Posterior vena cava (tissue), 2 donors: ENCODE measurements around the gene GALNT11. TPM values are rescaled to one million over a fixed set of nuclear protein-coding genes. Genes with fewer than 3 reads are reported as not detected.

Experiments
- DNase-seq: peaks from one replicate; pipeline ENCODE4 v3.0.0-alpha.2; 2020; ENCODE audit warnings: low spot score
- intact Hi-C, 2 donors: fragments of 100-400 bp; cut with DNase I; formaldehyde crosslinking; loops; one replicate each; pipeline versions ENCODE4 v1.14.1 to v1.14.2; 2022 to 2023
- total RNA-seq, 2 donors: library from RNA; stranded (reverse); fragmentation: NEBNext Ultra II Directional; extraction: Animal tissue kit (Norgen Biotek cat#: 25700); gene quantifications; one replicate each; pipeline ENCODE4 v1.2.1, GENCODE V29; 2021
- donor health status: DM: yes; HTN: yes; CAD: no.
- donor health status: DM: yes; HTN: yes; CAD: no.

The GALNT11 gene
- total RNA-seq, 2 donors from 2014 or later: 27.4 to 35.8 TPM

GRCh38 chr7:152133804-152134203 lies 108.3 kb downstream of the GALNT11 start:
- intact Hi-C loops: no loop called here
- no peak for DNase-seq

- intact Hi-C loops: no loop called here
- DNase-seq: no peak
Measured at GRCh38 chr7:152136686-152137085, 111.2 kb downstream of the GALNT11 start.

- intact Hi-C loops: no loop called here
- DNase-seq: no peak
Measured at GRCh38 chr7:152137476-152138025, 112.1 kb downstream of the GALNT11 start.

- DNase-seq: no peak
- intact Hi-C loops: no loop called here
Measured at GRCh38 chr7:152140067-152140466, 114.6 kb downstream of the GALNT11 start.

DNA sequence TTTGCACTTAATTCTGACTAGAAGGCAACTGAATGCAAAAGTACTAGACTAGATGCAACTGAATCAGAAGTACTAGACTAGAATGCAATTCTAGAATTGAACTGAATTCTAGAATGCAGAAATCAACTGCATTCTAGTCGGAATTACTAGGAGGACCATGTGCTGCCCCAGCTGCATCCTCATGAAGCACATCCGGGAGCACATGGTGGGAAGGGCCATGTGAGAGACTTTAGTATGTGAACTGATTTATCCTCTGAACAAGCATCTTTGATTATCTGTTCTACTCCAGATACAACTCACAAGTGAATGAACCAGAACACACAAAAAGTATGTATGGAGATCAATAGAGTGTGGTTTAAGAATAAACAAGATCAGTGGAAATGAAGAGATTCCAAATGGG lies 115.1 kb downstream of the GALNT11 start:
- DNase-seq: no peak
- intact Hi-C loops: no loop called here

- intact Hi-C loops: no loop called here
- no peak for DNase-seq
Measured at GRCh38 chr7:152142976-152143595, 117.6 kb downstream of the GALNT11 start.

DNA sequence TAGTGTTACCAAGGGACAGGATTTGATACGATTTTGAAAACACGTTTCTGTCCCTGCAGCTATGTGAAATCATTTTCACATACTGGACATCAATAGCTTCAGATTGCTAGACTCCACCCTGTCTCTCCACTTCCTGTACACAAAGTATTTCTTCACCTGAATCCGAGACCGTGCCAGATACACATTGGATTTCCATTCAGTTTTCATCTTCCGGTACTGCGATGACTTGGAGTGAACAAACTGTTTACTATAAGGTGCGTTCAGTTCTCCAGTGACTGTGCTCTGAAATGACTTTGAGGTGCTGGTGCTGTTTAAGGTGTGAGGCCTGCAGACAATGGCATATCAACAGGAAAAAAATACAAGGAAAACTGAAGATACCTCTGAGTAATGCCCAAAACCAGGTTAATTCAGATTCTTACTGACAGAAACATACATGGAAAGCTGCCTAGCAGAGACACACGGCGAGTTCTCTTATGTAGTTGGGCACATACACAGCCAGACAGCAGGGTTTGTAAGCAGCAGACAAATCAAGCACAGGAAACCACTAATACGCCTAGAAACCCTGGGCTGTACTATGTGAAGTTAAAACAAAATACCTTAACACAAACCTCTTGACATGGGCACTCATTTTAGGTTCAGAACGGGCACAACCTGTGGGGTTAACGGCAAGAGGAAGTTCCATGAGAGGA lies 119.2 kb downstream of the GALNT11 start:
- intact Hi-C loops: no loop called here
- DNase-seq: no peak

- DNase-seq: no peak
Measured at GRCh38 chr7:152145853-152146466, 120.5 kb downstream of the GALNT11 start.

GRCh38 chr7:152148706-152149105 lies 123.2 kb downstream of the GALNT11 start:
- DNase-seq: no peak
- intact Hi-C loops: no loop called here

More at GRCh38 chr7:152145853-152146466, 120.5 kb downstream of the GALNT11 start:
- intact Hi-C loops: no loop called here

GRCh38 chr7:152149363-152149762 lies 123.9 kb downstream of the GALNT11 start:
- DNase-seq: no peak
- intact Hi-C loops: no loop called here

DNA sequence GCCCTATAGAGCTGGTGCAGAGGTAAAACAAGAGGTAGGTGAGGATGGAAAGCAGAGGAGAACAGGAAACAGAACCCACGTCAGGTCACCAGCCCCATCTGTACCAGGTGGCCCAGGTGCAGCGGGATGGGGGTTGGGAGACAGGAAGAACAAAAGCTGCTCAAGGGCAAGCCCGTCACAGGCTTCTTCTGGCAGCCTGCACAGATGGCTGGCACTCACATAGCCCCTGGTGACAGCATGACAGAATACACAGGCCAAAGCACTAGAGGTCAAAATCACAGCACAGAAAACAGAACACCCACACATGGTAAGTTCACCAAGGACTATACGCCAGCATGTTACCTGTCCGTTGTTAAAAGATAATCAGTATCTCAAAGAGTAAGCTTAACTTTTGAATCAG lies 126.8 kb downstream of the GALNT11 start:
- intact Hi-C loops: no loop called here

GRCh38 chr7:152158801-152159587 lies 133.5 kb downstream of the GALNT11 start:
- intact Hi-C loops: no loop called here
- DNase-seq: no peak

More for the DNA sequence above, 126.8 kb downstream of the GALNT11 start:
- DNase-seq: no peak

GRCh38 chr7:152161171-152161570 lies 135.7 kb downstream of the GALNT11 start:
- no peak for DNase-seq
- intact Hi-C loops: no loop called here

- intact Hi-C loops: no loop called here
- DNase-seq: no peak
Measured at GRCh38 chr7:152162287-152162686, 136.8 kb downstream of the GALNT11 start.

Other genes starting within 250 kb of the GALNT11 start
- 10 to 100 TPM; 91.8 to 94.2 TPM for gene PRKAG2, start 148.6 kb upstream of the GALNT11 start, total RNA-seq
- gene GALNTL5, start 69.2 kb upstream of the GALNT11 start, total RNA-seq: not detected